Endothelial cell of umbilical vein (primary cell): Measurements from ENCODE around the gene C12orf42.

Experiments
- EZH2 ChIP-seq: IDR thresholded peaks from 2 replicates; pipeline ENCODE4 v1.6.1; 2012; ENCODE audit warnings: borderline replicate concordance, low read depth, mild to moderate bottlenecking, moderate library complexity, low read length, inconsistent platforms; ENCODE audit not compliant: severe bottlenecking
- GATA2 ChIP-seq: IDR thresholded peaks from 2 replicates; pipeline ENCODE4 v1.7.0; 2011; ENCODE audit warnings: low read depth, mild to moderate bottlenecking, moderate library complexity, mixed read lengths, low read length; ENCODE audit not compliant: insufficient read length, insufficient read depth
- JUN ChIP-seq: IDR thresholded peaks from 2 replicates; pipeline ENCODE4 v1.6.1; 2011; ENCODE audit warnings: borderline replicate concordance, low read depth; ENCODE audit not compliant: insufficient read length, insufficient read depth
- MYC ChIP-seq: IDR thresholded peaks from one replicate; pipeline ENCODE4 v1.6.1; 2011; ENCODE audit warnings: mild to moderate bottlenecking, low read depth, low read length
- POLR2A ChIP-seq: IDR thresholded peaks from 2 replicates; pipeline ENCODE4 v1.6.1; 2012; ENCODE audit warnings: low read depth, mild to moderate bottlenecking, control low read depth, low read length
- POLR2AphosphoS5 ChIP-seq: IDR thresholded peaks from 2 replicates; pipeline ENCODE4 v1.6.1; 2012; ENCODE audit warnings: low read depth, mild to moderate bottlenecking, control low read depth, low read length, moderate library complexity; ENCODE audit not compliant: insufficient read depth
- TF ChIP-seq, protein P1 (sequence below), 2 donors: IDR thresholded peaks; 1 replicate in 1 of 2; 2 replicates in 1 of 2; pipeline ENCODE4 v1.5.1; 2011; ENCODE audit warnings: low read length in 2 of 2, mild to moderate bottlenecking in 2 of 2, moderate library complexity in 2 of 2, control low read depth in 1 of 2, inconsistent platforms in 1 of 2, low read depth in 1 of 2; ENCODE audit not compliant: insufficient read depth in 1 of 2; ENCODE audit errors: extremely low read depth in 1 of 2
- TF ChIP-seq, protein P2 (sequence below): IDR thresholded peaks from 2 replicates; pipeline ENCODE4 v1.6.1; 2011; ENCODE audit not compliant: insufficient read depth, insufficient read length

DNA sequence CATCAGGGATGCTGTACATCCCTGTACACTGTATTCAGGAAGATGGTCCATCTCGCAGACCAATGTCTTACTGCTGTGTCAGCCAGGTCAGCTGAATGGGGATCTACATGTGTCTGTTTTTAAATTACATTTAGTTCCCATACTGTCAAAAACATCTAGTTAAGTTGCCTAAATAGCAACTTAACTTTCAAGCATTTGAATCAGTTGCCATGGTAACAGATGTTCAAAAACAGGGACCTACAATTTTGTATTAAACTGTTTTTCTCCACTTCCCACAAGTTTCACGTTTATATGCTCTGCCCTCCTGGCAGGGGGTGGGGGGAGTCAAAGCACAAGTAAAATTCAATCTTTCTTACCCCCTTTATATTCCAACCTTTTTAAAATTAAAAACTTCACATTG, 38.3 kb downstream of the C12orf42 start:
- TF ChIP-seq EZH2 (no peak), POLR2A (no peak), POLR2AphosphoS5 (no peak), MYC (no peak), JUN (no peak), GATA2 (no peak)
- TF ChIP-seq, protein P1, sequence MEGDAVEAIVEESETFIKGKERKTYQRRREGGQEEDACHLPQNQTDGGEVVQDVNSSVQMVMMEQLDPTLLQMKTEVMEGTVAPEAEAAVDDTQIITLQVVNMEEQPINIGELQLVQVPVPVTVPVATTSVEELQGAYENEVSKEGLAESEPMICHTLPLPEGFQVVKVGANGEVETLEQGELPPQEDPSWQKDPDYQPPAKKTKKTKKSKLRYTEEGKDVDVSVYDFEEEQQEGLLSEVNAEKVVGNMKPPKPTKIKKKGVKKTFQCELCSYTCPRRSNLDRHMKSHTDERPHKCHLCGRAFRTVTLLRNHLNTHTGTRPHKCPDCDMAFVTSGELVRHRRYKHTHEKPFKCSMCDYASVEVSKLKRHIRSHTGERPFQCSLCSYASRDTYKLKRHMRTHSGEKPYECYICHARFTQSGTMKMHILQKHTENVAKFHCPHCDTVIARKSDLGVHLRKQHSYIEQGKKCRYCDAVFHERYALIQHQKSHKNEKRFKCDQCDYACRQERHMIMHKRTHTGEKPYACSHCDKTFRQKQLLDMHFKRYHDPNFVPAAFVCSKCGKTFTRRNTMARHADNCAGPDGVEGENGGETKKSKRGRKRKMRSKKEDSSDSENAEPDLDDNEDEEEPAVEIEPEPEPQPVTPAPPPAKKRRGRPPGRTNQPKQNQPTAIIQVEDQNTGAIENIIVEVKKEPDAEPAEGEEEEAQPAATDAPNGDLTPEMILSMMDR (IDR thresholded peaks at IDR 0.05; ENCODE audit: extremely low read depth in 1 of 2, insufficient read depth in 1 of 2, low read depth in 1 of 2, low read length in 2 of 2): no peak
- TF ChIP-seq, protein P2, sequence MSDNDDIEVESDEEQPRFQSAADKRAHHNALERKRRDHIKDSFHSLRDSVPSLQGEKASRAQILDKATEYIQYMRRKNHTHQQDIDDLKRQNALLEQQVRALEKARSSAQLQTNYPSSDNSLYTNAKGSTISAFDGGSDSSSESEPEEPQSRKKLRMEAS: no peak
